Fibroblast of gingiva (primary cell): ENCODE results near the gene CST9L.
A peak's percentile ranks its signal among the peaks of the same experiment; 100 is the strongest.

Experiments
- DNase-seq: peaks from one replicate; pipeline ENCODE4 v3.0.0-alpha.2; 2011; ENCODE audit warnings: low read depth

Gene CST9L

DNA sequence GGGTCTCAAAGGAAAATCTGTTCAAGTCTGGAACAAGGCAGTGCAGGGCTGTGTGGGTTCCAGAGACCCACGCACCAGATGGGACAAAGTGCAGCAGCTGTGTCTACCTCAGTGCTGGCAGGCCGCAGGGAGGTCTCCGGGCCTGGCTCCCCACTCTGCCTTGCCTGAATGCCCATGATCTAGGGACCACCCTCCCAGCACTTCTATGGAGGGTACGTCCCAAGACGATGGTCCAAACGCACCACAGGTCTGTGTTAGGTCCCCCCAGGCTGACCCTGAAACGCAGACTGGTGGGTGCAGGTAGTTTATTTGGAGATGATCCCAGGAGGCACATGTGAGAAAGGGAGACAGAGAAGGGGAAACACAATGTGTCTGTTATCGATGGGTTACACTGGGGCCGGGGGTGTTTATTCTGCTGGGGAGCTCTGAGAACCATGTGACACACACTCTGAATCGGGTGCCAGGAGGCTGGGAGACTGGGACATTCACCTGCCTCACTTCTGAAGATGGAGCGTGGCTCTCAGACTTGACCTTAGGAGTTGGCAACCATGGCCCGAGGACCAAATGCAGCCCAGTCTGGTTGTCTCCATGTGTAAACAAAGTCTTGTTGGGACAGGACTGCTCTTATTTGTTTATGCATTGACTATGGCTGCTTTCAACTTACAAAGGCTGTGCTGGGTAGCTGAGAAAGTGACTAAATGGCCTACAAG is 21.7 kb downstream of the CST9L start:
- no peak for DNase-seq

DNA sequence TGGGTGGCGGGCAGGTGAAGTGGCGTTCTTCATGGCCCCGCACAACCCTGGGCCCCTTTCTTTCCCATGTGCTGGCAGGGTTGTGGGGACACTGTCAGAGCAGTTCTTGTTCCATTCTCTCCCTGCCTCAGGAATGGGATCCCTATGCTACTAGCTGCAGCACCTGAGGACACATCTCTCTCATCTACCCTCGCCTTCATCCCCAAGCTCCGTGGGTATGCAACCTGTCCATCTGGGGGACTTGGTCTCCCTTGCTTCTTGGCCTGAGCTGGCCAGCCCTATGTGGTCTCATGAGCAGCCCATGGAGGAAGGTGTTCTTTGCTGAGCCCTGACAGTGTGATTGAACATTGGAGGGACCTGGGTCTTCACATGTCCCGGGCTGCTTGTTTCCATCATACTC is 24.2 kb downstream of the CST9L start:
- no peak for DNase-seq

GRCh38 chr20:23542801-23543200 is 25.5 kb downstream of the CST9L start:
- no peak for DNase-seq

GRCh38 chr20:23541776-23542175 is 26.5 kb downstream of the CST9L start:
- DNase-seq, result no peak

DNA sequence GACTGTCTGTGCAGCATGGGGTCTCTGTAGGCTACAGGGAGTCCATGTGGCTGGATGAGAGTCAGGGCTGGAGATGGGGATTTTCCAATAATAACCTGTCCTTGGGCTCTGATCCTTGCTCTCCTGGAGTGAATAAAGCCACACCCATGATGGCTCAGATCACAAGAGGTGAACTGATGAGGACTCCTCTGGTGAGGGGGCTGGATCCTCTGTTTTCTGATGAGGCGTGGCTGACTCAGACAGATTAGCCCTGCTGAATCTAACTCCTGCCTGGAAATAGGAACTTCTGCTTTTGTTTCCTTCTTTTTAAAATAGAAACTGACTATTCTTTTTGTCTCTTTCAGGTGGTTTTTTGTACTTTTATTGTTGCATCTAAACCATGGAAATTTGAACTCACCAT is 27.0 kb downstream of the CST9L start:
- DNase-seq, result no peak

DNA sequence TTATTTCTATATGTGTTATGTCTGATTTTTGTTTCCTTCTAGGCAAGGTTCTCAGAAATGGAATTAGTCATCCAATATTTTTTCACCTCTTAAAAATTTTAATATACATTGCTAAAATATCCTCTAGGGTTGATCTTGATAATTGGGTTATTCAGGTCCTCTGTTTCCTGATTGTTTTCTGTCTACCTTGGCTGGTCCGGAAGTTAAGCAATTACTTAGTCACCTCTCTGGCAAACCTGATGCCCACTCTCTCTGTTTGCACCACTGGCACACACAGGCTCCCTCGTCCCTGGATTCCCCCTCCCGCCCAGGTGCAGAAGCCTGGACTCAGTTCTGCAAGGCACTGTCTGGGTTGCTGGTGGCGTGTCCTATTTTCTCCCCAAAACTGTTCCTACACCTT is 27.7 kb downstream of the CST9L start:
- DNase-seq, result no peak

- DNase-seq, result no peak
These were observed 31.3 kb downstream of the CST9L start for GRCh38 chr20:23537030-23537429.

GRCh38 chr20:23536328-23536974 is 31.8 kb downstream of the CST9L start:
- DNase-seq, result no peak

GRCh38 chr20:23534801-23535593 is 33.3 kb downstream of the CST9L start:
- DNase-seq, result no peak

GRCh38 chr20:23533161-23533560 is 35.1 kb downstream of the CST9L start:
- no peak for DNase-seq

GRCh38 chr20:23532533-23532932 is 35.8 kb downstream of the CST9L start:
- no peak for DNase-seq

GRCh38 chr20:23530937-23531567 is 37.2 kb downstream of the CST9L start:
- DNase-seq, result no peak

DNA sequence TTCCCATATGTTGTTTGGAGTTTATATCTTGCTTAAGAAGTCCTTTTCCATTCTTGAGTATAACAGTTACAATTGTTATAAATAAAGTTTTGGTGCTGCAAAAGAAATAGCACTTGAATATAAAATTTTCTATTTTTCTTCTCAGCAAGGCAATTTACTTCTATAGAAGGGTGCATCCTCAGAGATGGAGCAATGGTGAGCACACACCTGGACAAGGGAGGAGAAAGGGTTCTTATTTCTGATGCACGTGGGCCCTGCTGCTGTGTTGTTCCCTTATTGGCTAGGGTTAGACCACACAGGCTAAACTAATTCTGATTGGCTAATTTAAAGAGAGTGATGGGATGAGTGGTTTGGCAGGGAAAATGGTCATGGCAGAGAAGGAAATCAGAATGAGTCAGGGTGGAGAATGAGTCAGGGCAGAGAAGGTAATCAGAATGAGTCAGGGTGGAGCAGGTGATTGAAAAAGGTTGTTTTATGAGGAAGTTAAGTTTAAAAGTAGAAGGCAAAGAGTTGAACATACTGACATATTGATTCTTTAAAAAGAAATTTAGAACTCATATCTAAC is 39.3 kb downstream of the CST9L start:
- DNase-seq, result no peak

DNA sequence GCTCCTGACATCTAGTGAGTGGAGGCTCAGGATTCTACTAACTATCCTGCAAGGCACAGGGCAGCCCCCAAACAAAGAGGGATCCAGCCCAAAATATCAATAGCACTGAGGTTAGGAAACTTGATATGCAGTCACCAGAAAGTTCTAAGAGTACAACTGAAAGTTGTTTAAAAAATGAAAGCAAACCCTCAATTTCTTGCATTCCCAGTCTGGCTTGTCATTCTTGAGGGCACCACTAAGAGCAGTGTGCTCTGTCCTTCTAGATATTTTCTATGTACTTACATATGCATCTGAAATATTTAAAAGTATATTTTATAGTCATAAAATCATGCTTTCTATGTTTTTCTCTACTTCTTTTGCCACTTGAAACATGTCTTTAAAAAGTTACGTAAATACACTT is 41.4 kb downstream of the CST9L start:
- DNase-seq, result no peak

GRCh38 chr20:23524146-23524545 is 44.1 kb downstream of the CST9L start:
- no peak for DNase-seq

- no peak for DNase-seq
These were observed 48.1 kb downstream of the CST9L start for GRCh38 chr20:23520185-23520584.

- DNase-seq, result no peak
These were observed 48.7 kb downstream of the CST9L start for GRCh38 chr20:23519556-23519955.

- DNase-seq, result no peak
These were observed 50.6 kb downstream of the CST9L start for GRCh38 chr20:23517719-23518118.

DNA sequence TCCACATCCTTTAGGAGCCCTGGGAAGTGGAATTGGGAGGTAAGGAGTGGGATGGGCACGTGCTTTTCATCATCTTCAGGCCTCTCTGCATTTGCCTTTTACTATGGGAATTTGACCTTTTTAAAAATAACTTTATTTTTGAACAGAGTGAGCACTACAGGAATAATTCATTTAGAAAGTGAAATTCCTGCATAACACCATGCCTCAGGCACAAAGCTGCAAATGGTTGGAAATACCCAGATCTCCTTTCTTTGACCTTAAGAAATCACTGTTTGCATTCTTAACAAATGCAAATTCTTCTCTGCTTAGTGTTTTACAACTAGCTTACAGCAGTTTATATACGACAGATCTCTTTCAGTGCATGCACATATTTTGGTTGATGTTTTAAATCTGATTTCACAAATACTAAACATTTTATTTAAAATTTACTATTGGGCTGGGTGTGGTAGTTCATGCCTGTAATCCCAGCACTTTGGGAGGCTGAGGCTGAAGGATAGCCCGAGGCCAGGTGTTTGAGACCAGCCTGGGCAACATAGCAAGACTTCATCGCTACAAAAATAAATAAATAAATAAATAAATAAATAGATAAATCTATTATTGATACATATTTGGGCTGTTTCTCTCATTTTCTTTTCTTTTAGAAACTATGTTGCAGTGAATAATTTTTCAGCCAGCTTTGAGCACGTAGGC is 52.9 kb downstream of the CST9L start:
- DNase-seq, result peak; percentile 13

GRCh38 chr20:23514848-23515247 is 53.4 kb downstream of the CST9L start:
- DNase-seq, result no peak
